Measurements from ENCODE around the gene SIRT4. TPM values are rescaled to one million over a fixed set of nuclear protein-coding genes. Genes with fewer than 3 reads are reported as not detected.

SIRT4 gene
- total RNA-seq, 2 experiments from 2014 or later: 2.0 to 3.7 TPM

- no peak overlapping the region for H3K27ac Mint-ChIP-seq
- no peaks in the 10 kb centered on the region for H3K9me3 Mint-ChIP-seq
- no peaks in the 10 kb centered on the region for H3K27me3 Mint-ChIP-seq (ENCODE audit: low read depth)
- H3K36me3 Mint-ChIP-seq (ENCODE audit: low read depth): no peaks in the 10 kb centered on the region
- no peak for DNase-seq
- intact Hi-C loops (cut with micrococcal nuclease): no loop called here
- H3K4me3 Mint-ChIP-seq: no peak overlapping the region
- CTCF ChIA-PET: interaction anchor here (1.6 to 4.0 kb wide), 2 partner anchors 59 to 60 kb away, joined by 11 to 20 read pairs; no protein-coding TSS in a partner anchor
- peaks cover 6% of the 10 kb centered on the region for H3K4me1 Mint-ChIP-seq (ENCODE audit: low read depth)
Observed at GRCh38 chr12:120286768-120287490, 15.2 kb upstream of the SIRT4 start.

- CTCF ChIA-PET: interaction anchor here (1.6 kb wide), 1 partner anchor 59 kb away, joined by 11 read pairs; no protein-coding TSS in a partner anchor
- Mint-ChIP-seq H3K9me3 (no peaks in the 10 kb centered on the region), H3K4me3 (no peak overlapping the region), H3K27ac (no peak overlapping the region), H3K36me3 (ENCODE audit: low read depth) (no peaks in the 10 kb centered on the region), H3K27me3 (ENCODE audit: low read depth) (no peaks in the 10 kb centered on the region), H3K4me1 (ENCODE audit: low read depth) (peaks cover 6% of the 10 kb centered on the region)
- intact Hi-C loops (cut with micrococcal nuclease): no loop called here
- DNase-seq: no peak
Observed at GRCh38 chr12:120287491-120287890, 14.6 kb upstream of the SIRT4 start.

GRCh38 chr12:120290609-120291305 lies 11.4 kb upstream of the SIRT4 start:
- DNase-seq: peak; percentile 16
- intact Hi-C loops (cut with micrococcal nuclease): loop anchor here (1.0 to 5.0 kb wide), 5 partner anchors 26 to 303 kb away; partner anchors contain the start of genes BICDL1 and PXN
- no peaks in the 10 kb centered on the region for H3K36me3 Mint-ChIP-seq (ENCODE audit: low read depth)
- peaks cover 6% of the 10 kb centered on the region for H3K4me1 Mint-ChIP-seq (ENCODE audit: low read depth)
- no peaks in the 10 kb centered on the region for H3K27me3 Mint-ChIP-seq (ENCODE audit: low read depth)
- CTCF ChIA-PET: interaction anchor here (0.8 to 4.8 kb wide), 7 partner anchors 24 to 180 kb away, joined by 3 to 48 read pairs (median 4); partner anchors contain the start of gene RPLP0
- no peak overlapping the region for H3K4me3 Mint-ChIP-seq
- H3K9me3 Mint-ChIP-seq: no peaks in the 10 kb centered on the region
- no peak overlapping the region for H3K27ac Mint-ChIP-seq

GRCh38 chr12:120292411-120292660 lies 9.8 kb upstream of the SIRT4 start:
- H3K9me3 Mint-ChIP-seq: no peaks in the 10 kb centered on the region
- no peak overlapping the region for H3K4me3 Mint-ChIP-seq
- no peaks in the 10 kb centered on the region for H3K36me3 Mint-ChIP-seq (ENCODE audit: low read depth)
- CTCF ChIA-PET: interaction anchor here (0.6 to 4.8 kb wide), 4 partner anchors 25 to 746 kb away, joined by 3 to 48 read pairs (median 3); no protein-coding TSS in a partner anchor
- H3K27me3 Mint-ChIP-seq (ENCODE audit: low read depth): no peaks in the 10 kb centered on the region
- H3K27ac Mint-ChIP-seq: no peak overlapping the region
- intact Hi-C loops (cut with micrococcal nuclease): loop anchor here (1.0 to 5.0 kb wide), 4 partner anchors 40 to 394 kb away; partner anchors contain the start of genes BICDL1 and RAB35
- peaks cover 6% of the 10 kb centered on the region for H3K4me1 Mint-ChIP-seq (ENCODE audit: low read depth)
- DNase-seq: no peak

- Mint-ChIP-seq H3K9me3 (no peaks in the 10 kb centered on the region), H3K36me3 (ENCODE audit: low read depth) (no peaks in the 10 kb centered on the region), H3K27ac (no peak within 1 kb of the TSS), H3K27me3 (ENCODE audit: low read depth) (no peaks in the 10 kb centered on the region), H3K4me1 (ENCODE audit: low read depth) (peaks cover 6% of the 10 kb centered on the region), H3K4me3 (no peak within 1 kb of the TSS)
- CTCF ChIA-PET: interaction anchor here (0.6 to 4.8 kb wide), 5 partner anchors 9 to 746 kb away, joined by 3 to 48 read pairs (median 3); partner anchors contain the start of gene SIRT4
- peak; percentile 88 for DNase-seq
- intact Hi-C loops (cut with micrococcal nuclease): loop anchor here (1.0 to 5.0 kb wide), 9 partner anchors 9 to 393 kb away; partner anchors contain the start of genes BICDL1, COX6A1, RAB35 and RNF10
Observed at GRCh38 chr12:120292661-120293531, 9.2 kb upstream of the SIRT4 start, which contains the start of gene RNU4-1. Gene RNU4-1 (minus strand): TSS chr12:120293237.

- H3K4me3 Mint-ChIP-seq: no peak overlapping the region
- no peaks in the 10 kb centered on the region for H3K9me3 Mint-ChIP-seq
- CTCF ChIA-PET: interaction anchor here (1.4 to 2.8 kb wide), 2 partner anchors 11 to 22 kb away, joined by 3 to 19 read pairs; partner anchors contain the start of gene SIRT4
- intact Hi-C loops (cut with micrococcal nuclease): no loop called here
- H3K4me1 Mint-ChIP-seq (ENCODE audit: low read depth): peaks cover 11% of the 10 kb centered on the region
- DNase-seq: no peak
- H3K27ac Mint-ChIP-seq: no peak overlapping the region
- no peaks in the 10 kb centered on the region for H3K36me3 Mint-ChIP-seq (ENCODE audit: low read depth)
- no peaks in the 10 kb centered on the region for H3K27me3 Mint-ChIP-seq (ENCODE audit: low read depth)
Observed at GRCh38 chr12:120314220-120314619, 12.1 kb downstream of the SIRT4 start.

- intact Hi-C loops (cut with micrococcal nuclease): loop anchor here (1.0 to 2.0 kb wide), 10 partner anchors 8 to 370 kb away; partner anchors contain the start of genes COX6A1, DYNLL1, MLEC and RNU4-1
- DNase-seq: no peak
- CTCF ChIA-PET: interaction anchor here (0.6 to 1.6 kb wide), 11 partner anchors 12 to 655 kb away, joined by 3 to 11 read pairs (median 3); partner anchors contain the start of genes COX6A1, RNU4-1 and SIRT4
- peak overlapping the region; percentile 88 for H3K27ac Mint-ChIP-seq
- peaks cover 11% of the 10 kb centered on the region for H3K4me1 Mint-ChIP-seq (ENCODE audit: low read depth)
- no peaks in the 10 kb centered on the region for H3K36me3 Mint-ChIP-seq (ENCODE audit: low read depth)
- peak overlapping the region; percentile 87 for H3K4me3 Mint-ChIP-seq
- H3K9me3 Mint-ChIP-seq: no peaks in the 10 kb centered on the region
- no peaks in the 10 kb centered on the region for H3K27me3 Mint-ChIP-seq (ENCODE audit: low read depth)
Observed at GRCh38 chr12:120316798-120317223, 14.7 kb downstream of the SIRT4 start.

GRCh38 chr12:120317224-120318105 lies 15.3 kb downstream of the SIRT4 start:
- peak; percentile 100 for DNase-seq
- no peaks in the 10 kb centered on the region for H3K9me3 Mint-ChIP-seq
- no peaks in the 10 kb centered on the region for H3K27me3 Mint-ChIP-seq (ENCODE audit: low read depth)
- H3K27ac Mint-ChIP-seq: peak overlapping the region; percentile 88
- peaks cover 11% of the 10 kb centered on the region for H3K4me1 Mint-ChIP-seq (ENCODE audit: low read depth)
- CTCF ChIA-PET: interaction anchor here (0.6 to 1.6 kb wide), 12 partner anchors 10 to 333 kb away, joined by 3 to 11 read pairs (median 4); partner anchors contain the start of genes COX6A1, RNU4-1 and SIRT4
- H3K4me3 Mint-ChIP-seq: peak overlapping the region; percentile 87
- H3K36me3 Mint-ChIP-seq (ENCODE audit: low read depth): no peaks in the 10 kb centered on the region
- intact Hi-C loops (cut with micrococcal nuclease): loop anchor here (1.0 to 2.0 kb wide), 10 partner anchors 8 to 369 kb away; partner anchors contain the start of genes COX6A1, DYNLL1, MLEC and RNU4-1

- Mint-ChIP-seq H3K36me3 (ENCODE audit: low read depth) (no peaks in the 10 kb centered on the region), H3K27ac (no peak overlapping the region), H3K4me3 (no peak overlapping the region), H3K27me3 (ENCODE audit: low read depth) (no peaks in the 10 kb centered on the region), H3K4me1 (ENCODE audit: low read depth) (peaks cover 11% of the 10 kb centered on the region), H3K9me3 (no peaks in the 10 kb centered on the region)
- intact Hi-C loops (cut with micrococcal nuclease): no loop called here
- CTCF ChIA-PET: interaction anchor here (1.4 kb wide), 1 partner anchor 22 kb away, joined by 3 read pairs; no protein-coding TSS in a partner anchor
- no peak for DNase-seq
Observed at GRCh38 chr12:120321382-120322202, 19.5 kb downstream of the SIRT4 start.

GRCh38 chr12:120323772-120324171 lies 21.7 kb downstream of the SIRT4 start:
- Mint-ChIP-seq H3K9me3 (no peaks in the 10 kb centered on the region), H3K4me1 (ENCODE audit: low read depth) (no peaks in the 10 kb centered on the region), H3K4me3 (no peak overlapping the region), H3K27ac (no peak overlapping the region), H3K27me3 (ENCODE audit: low read depth) (no peaks in the 10 kb centered on the region), H3K36me3 (ENCODE audit: low read depth) (no peaks in the 10 kb centered on the region)
- no peak for DNase-seq
- intact Hi-C loops (cut with micrococcal nuclease): loop anchor here (2.0 kb wide), 4 partner anchors 33 to 363 kb away; partner anchors contain the start of genes COX6A1, MLEC and POP5
- CTCF ChIA-PET: interaction anchor here (0.6 to 1.4 kb wide), 3 partner anchors 17 to 259 kb away, joined by 3 read pairs; no protein-coding TSS in a partner anchor

Data from activated naive CD4-positive, alpha-beta T cell treated with anti-CD3 and anti-CD28 coated beads for 36 hours (primary cell).